HG02840 (cell line): ENCODE results near the gene DIRAS1.

Experiments
- ATAC-seq: cut with Tn5 transposase; IDR thresholded peaks from one replicate; pipeline ENCODE4 v1.9.1; 2021; ENCODE audit warnings: mild to moderate bottlenecking, moderate library complexity, moderate number of reproducible peaks; ENCODE audit not compliant: unreplicated experiment, low FRiP score

Gene DIRAS1

DNA sequence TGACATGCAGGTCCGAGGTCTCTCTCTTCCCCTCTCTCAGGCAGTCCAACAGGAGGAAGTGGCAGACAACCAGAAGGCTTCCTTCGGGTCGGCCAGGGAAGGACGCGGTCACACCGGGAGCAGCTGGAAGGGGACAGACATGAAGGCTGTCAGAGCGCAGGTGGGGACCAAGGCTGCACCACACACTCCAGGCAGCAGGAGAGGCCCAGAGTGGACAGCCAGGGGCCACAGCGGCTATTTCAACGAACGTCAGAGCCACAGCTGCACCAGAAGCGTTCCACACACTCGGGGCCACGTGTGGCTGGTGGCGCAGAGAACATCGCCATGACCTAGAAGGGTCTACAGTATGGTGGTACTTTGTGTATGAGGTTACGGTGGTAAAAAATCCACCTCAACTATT is 34.6 kb upstream of the DIRAS1 start:
- no peak for ATAC-seq

DNA sequence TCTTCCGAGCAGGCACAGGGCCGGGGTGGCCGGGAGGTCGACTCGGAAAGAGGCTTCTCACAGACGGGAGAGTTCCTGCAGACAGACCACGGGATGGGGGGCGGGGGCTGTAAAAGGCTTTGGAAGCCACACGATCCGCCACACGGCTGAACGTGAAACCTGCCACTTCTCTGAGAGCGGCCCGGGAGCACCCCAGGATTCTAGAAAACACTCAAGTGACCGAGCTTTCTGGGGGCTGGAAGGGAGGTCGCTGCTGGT is 34.2 kb upstream of the DIRAS1 start:
- ATAC-seq = no peak

DNA sequence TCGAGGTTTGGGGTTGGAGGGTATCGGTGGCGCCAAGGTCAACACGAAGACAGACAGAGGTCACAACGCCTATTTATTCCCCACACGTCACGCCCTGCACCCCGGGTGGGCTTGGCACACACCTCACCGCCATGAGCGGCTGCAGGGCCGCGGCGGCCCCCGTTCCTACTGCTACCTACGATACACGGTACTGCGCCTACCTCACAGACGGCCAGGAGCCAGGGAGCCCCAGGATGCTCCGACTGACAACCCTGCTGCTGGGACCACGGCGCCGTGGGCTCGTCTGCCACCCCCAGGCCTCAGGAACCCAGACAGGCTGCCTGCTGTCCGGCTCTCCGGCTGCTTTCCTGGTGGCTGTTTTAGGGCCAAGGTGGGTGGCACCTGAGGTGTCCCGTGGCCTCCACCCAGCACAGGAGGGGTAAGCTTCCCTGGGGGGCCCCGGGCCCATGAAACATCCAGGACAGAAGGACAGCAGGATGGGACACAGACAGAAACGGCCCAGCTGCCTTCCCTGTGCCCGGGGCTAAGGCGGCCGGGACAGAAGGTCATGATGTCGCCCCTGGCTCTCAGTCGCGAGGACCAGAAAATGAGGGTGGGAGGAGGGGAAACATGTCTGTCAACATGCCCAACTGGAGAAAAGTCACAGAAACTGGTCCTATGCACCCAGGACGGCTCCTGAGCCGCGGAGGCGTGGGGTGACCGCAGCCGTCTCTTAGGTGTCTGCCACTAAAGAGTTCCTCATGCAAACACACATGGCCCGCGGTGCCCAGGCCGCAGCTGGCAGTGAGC is 33.7 kb upstream of the DIRAS1 start:
- no peak for ATAC-seq

DNA sequence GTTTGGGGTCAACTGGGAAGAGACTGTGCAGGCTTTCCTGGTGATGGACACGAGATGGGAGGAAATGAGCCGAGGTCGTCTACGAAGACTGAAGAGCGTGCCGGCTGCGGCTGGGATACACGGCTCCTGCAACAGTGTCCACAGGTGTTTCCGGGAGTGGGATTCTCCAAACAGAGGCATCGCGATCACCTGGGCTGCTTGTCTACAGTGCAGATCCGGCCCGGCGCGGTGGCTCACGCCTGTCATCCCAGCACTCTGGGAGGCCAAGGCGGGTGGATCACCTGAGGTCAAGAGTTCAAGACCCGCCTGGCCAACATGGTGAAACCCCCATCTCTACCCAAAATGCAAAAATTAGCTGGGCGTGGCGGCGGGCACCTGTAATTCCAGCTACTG is 30.3 kb upstream of the DIRAS1 start:
- no peak for ATAC-seq

DNA sequence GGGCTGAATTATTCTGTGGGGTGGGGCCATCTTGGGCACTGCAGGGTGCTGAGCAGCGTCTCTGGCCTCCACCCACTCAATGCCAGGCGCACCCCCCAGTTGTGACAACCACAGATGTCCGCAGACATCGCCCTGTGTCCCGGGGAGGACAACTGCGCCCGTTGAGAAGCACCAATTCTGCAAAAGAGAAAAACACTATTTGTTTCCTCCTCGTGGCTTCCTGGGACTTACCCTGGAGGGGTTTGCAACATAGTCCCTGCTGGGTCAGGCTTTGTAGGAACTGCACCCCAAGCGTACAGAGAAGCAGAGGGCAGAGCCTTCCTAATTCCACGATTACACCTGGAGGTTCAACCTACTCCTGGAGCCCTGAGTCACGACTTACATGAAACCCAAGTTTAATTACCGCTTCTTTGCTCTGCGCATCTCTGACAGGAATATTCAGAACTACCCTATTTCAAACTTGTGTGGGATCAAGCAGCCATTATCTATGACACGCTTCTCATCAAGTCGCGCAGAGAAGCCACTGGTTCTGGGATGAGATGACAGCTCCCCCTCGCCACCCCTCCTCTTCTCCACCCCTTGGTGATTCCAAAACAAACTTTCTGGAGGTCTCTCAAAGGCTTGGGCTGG is 29.8 kb upstream of the DIRAS1 start:
- no peak for ATAC-seq

DNA sequence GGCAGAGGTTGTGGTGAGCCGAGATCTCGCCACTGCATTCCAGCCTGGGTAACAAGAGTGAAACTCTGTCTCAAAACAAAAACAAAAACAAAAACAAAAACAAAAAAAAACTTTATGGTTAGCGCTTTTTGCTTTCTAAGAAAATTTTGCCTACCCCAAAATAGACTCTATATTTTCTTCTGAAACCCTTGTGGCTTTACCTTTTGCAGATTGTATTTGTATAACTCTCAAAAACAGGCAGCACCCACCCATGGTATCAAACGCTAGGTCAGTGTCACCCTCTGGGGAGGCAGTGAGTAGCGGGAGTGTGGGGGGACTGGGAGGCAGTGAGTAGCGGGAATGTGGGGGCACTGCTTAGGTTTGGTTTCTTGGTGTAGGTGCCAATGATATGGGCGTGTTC is 26.2 kb upstream of the DIRAS1 start:
- ATAC-seq = no peak

DNA sequence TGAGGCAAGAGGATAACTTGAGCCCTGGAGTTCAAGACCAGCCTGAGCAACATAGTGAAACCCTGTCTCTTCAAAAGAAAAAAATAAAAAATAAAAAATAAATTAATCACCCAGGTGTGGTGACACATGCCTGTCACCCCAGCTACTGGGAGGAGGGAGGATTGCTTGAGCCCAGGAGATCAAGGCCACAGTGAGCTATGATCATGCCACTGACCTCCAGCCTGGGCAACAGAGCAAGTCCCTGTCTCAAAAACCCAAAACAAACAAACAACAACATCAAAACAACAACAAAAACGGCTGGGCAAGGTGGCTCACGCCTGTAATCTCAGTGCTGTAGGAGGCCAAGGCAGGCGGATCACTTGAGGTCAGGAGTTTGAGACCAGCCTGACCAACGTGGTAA is 22.9 kb upstream of the DIRAS1 start:
- ATAC-seq = no peak

DNA sequence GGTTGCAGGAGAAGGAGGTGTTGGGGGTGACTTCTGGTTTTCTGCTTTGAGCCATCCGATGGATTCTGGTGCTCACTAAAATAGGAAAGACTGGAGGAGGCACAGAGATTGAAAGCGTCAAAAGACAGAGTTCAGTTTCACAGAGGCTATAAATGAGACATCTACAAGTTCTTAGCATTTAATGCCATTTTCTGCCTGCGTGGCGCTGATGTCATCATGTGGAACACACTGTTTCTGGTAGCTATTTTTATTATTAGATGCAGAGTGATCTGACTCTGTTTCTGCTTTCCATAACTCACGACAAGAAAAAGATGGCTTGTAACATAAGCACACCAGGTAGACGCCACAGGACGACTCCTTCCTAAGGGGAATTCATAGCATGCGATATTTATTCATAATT is 21.9 kb upstream of the DIRAS1 start:
- no peak for ATAC-seq

DNA sequence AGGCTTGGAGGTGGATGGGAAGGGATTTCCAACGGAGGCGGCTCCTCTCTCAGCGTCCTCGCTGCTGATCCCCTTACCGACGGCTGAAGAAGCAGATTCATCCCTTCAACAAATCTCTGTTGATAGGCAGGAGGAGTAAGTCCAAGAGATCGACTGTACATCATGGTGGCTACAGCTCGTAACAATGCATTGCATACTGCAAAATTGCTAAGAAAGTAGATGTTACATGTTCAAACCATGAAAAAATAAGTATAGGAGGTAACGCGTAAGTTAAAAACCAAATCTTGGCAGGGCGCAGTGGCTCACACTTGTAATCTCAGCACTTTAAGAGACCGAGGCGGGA is 19.1 kb upstream of the DIRAS1 start:
- no peak for ATAC-seq

DNA sequence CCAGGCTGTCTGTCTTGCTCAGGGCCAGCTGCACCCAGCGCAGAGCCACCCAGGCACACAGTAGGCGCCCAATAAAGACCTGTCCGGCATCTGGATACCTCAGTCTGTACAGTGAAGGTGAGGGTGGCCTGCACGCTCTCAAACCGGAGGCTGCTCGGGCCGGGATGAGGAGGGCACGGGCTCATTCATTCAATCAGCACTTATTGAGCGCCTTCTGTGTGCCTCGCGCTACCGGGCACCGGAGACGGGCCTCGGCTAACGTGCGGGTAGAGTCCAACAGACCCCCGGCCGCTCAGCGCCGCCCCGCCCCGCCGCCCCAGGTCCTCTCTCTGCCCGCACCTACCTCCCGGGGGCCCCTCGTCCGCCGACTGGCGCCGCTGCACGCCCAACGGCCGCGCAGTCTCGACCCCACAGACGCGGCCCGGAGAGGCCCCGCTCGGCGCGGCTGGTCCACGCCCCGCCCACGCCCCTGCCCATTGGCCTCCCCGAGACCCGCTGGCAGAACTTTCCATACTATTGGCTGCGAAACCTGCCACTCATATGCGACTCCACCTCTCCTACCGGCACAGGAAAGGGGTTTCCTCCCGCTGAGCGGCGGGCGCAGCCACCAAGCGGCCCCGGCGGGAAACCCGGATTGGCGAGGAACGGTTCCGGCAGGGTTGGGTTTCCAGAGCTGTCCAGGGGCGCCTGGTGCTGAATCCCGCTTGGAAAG is 18.6 kb upstream of the DIRAS1 start, which contains the start of gene SLC39A3:
Gene SLC39A3 (minus strand): TSS at position 416 of the 712 bp plus-strand sequence. CDS start 2,760 bp downstream, outside the sequence.
- peak; percentile 90 for ATAC-seq

DNA sequence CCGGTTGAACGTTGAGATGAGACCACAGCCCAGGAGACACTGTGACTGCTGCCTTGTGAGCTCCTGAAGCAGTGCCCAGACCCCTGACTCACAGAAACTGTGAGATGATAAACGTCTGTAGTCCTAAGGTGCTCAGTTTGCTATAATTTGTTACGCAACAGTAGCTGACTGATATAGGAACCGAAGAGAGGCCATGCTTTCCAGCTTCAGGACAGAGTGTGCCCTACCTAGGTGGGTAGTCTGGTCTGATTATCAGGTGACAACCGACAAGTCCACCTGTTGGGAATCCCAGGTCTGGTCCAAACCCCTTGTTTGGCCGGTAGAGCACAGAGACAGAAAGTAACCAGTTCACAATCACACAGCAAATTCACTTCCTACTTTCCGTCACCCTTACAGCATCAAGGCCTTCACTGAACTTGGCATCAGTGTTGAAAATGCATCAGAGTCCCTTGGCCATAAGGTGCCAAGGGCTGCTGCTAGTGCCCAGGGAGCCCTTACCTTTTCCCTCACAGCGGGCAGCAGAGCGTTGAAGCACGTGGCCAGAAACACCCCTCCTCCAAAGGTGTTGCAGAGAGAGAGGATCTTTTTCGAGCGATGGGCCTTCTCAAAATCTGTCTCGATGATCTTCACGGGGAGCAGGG is 15.5 kb upstream of the DIRAS1 start:
- no peak for ATAC-seq

DNA sequence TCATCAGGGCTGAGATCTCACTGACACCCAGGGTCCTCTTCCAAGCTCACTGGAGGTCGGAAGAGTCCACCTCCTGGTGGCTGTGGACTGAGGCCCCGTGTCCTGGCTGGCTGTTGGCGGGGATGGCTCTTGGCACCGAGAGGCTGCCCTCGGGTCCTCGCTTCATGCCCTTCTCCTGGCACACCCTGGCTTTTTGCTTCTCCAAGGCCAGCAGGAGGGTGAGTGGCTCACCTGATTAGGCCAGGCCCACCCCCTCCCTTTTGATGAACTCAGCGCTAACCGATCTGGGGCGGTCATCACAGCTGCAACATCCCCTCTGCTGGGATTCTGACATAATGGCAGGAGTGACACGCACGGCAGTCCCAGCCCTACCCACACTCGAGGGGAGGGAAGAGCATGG is 14.2 kb upstream of the DIRAS1 start:
- ATAC-seq = no peak

DNA sequence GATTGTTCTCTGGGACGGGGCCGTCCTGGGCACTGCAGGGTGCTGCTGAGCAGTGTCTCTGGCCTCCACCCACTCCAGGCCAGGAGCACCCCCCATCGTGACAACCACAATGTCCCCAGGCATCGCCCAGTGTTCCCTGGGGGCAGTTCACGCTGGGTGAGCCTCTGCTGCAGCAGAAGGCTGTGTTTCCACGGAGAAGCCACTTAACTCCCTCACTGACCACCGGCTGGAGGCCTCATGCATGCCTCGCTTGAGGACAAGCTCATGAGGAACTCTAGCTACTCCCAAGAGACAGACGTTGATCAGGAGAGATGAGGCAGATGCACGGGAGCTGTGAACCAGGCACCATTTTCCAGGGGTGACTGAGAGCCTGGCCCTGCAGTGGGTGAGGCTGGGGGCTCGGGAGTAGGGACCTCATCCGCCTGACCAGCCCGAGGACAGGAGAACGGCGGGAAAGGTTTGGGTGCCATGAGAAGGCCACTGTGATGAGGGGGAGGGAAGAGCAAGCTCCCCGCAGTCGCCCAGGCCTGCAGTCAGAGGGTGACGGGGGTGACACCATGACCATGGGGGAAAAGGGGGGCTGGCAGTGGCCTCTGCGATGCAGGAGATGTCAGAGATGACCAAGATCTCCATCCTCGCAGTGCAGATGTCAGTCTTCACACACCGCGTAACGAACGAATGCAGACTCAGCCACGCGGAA is 13.6 kb upstream of the DIRAS1 start:
- no peak for ATAC-seq

DNA sequence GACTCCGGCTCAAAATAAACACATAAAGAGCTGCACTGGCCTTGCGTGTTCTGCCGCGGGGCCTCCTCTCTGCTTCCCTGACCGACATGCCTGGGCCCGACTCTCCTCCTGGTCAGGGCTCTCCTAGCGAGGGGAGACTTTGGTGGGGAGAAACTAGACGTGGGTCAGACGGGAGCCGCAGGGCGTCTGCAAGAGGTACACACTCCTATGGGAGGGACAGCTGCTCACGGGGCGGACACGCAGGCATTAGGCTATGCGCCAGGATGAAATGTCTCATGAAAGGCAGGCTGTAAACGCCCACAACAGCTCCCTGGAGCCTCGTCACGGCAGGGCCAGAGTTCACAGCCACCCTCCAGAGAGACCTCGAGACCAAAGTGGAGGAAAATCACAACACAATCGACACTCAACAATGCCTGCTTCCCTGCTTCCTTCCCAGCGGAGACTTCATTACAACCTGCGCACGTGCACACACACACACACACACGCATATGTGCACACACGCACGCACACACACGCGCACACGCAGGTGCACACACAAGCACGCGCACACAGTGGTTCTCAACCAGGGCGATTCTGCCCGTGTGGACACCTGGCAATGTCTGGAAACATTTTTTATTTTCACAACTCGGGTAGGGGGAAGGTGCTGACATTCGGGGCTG is 12.9 kb upstream of the DIRAS1 start:
- ATAC-seq = no peak

DNA sequence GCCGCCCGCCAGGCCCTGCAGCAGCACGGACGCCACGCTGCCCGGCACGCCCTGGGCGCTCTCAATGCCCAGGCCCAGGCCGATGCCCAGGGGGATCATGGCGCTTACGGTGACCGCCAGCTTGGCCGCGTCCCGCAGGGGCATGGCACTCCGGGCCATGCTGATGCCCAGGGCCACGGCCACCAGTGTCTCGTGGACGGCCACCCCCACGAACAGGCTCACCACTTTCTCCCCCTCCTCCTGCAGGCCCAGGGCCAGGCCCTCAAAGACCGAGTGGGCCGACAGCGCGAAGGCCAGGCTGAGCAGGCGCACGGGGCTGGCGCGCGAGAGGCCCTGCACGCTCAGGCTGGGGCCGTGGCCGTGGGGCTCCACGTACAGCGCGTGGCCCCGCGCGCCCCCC is 11.7 kb upstream of the DIRAS1 start:
- no peak for ATAC-seq

DNA sequence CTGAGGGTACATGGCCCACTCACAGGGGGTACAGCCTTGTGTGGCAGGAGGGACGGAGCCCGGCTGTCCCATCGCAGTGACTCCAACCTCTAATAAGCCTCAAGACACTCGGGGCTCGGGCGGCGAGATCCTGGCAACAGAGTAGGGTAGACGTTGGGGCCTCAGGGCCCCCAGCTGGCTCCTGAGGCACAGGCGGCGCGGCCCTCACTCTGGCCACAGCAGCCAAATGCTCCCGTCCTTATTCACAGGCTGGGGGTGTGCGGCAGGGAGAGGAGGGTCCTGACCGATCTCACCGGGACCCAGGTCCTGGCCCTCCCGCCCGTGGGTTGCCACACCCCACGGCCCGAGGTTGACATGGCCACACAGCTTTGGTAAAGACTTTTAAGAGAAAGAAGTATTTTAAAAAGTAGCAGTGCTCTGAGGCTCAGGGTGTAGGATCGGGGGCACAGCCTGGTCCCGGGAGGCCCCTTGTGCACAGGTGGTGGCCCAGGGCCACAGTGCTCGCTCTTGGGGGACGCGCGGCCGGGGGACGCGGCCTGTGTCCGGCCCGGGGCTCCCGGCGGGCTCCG is 11.1 kb upstream of the DIRAS1 start:
- ATAC-seq = no peak

DNA sequence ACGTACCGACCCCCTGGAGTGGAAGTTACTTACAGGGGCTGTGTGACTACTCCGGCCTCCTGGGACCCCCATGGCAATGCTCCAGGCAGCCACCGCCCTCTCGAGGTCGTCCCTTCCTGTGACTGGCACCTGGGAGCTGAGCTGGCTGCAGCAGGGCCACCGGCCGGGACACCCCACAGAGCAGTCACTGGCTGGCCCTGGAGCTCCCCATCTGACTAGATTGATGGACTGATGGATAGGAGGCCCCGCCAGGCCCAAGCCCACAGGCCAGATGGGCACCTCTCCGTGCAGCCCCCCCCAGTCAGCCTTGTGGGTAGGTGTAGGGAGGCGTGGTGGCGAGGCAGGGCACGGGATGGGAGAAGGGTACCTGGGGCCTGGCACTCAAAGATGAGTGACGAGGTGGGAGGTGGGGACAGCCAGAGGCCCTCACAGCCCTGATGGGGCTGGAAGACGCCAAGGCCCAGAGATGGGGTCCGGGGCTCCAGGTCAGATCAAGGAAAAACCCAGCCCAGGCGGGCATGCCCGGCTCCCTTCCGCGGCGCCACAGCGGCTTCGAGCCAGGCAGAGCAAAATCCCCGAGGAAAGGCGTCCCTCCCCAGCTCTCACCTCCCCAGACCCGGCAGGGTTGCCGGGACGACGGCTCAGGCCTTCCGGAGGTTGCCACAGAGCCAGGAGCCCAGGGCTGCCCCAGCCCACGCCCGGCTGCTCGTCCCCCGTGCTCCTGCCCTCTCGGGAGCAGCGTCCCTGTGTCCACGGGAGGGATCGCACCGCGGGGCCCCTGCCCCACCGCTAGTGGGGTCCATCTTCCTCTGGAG is 10.2 kb upstream of the DIRAS1 start:
- no peak for ATAC-seq

DNA sequence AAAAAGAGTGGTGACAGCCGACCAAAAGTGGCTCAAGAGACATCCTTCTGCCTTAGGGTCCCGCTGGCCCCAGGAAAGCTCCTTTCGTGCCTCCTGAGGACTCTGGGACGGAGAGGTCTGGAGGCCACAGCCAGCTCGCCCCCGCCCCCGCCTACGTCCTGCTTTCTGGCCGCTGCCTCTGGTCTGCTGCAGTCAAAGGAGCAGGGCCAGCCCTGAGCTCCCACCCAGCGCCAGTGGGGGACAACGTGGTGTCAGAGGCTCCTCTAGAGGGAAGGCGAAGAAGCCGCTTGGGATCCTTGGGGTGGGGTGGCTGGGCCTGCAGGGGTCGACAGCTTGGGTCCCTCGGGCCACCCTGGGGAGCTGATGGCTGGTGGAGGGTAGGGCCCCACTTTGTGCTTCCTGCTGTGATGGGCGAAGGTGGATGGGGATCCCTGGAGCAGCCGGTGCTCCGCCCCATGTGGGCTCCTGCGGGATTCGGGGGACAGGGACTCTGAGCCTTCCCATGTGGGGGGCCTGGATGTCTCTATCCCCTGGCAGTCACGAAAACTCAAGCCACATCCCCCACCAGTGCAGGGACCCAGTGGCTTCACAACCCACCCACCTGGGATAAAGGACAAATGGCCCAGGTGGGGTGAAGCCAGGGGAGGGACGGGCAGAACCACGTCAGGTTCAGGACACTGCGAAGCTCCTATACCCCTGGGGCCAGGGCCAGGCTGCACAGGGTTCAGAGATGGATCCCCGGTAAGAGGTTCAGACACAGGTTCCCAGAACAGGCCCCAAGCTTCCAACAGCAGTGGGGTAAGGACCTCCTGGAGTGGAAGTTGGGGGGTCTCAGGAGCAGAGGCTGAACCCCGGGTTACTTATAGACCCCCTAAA is 9.0 kb upstream of the DIRAS1 start:
- no peak for ATAC-seq
